H9 (cell line): Measurements from ENCODE around the gene CHRND. TPM values are rescaled to one million over a fixed set of nuclear protein-coding genes. Genes with fewer than 3 reads are reported as not detected.

ENCODE experiments used
- DNase-seq: peaks from one replicate; pipeline ENCODE4 v3.0.0-alpha.2; 2017
- H2AFZ ChIP-seq: one replicate; pipeline ENCODE4 v1.6.1; 2013; ENCODE audit warnings: mild to moderate bottlenecking, low read length, control low read depth, moderate library complexity
- H2AK5ac ChIP-seq: 2 replicates; pipeline ENCODE4 v1.6.1; 2013; ENCODE audit warnings: low read length, control low read depth, mixed read lengths; ENCODE audit not compliant: insufficient read length
- H2BK120ac ChIP-seq: one replicate; pipeline ENCODE4 v1.6.1; 2013; ENCODE audit warnings: low read depth, mild to moderate bottlenecking, low read length, control low read depth, inconsistent platforms; ENCODE audit not compliant: poor library complexity, severe bottlenecking
- H2BK12ac ChIP-seq: 2 replicates; pipeline ENCODE4 v1.6.1; 2013; ENCODE audit warnings: low read length, control low read depth, mixed read lengths, low read depth; ENCODE audit not compliant: insufficient read length
- H2BK15ac ChIP-seq: 2 replicates; pipeline ENCODE4 v1.6.1; 2013; ENCODE audit warnings: low read depth, low read length, control low read depth
- H2BK20ac ChIP-seq: one replicate; pipeline ENCODE4 v1.6.1; 2013; ENCODE audit warnings: low read depth, mild to moderate bottlenecking, low read length, control low read depth, inconsistent platforms; ENCODE audit not compliant: poor library complexity, severe bottlenecking
- H2BK5ac ChIP-seq: 2 replicates; pipeline ENCODE4 v1.6.1; 2013; ENCODE audit warnings: low read length, control low read depth, mixed read lengths; ENCODE audit not compliant: insufficient read length
- H3K14ac ChIP-seq: 2 replicates; pipeline ENCODE4 v1.6.1; 2013; ENCODE audit warnings: low read length, control low read depth; ENCODE audit not compliant: insufficient read depth
- H3K18ac ChIP-seq: 2 replicates; pipeline ENCODE4 v1.6.1; 2013; ENCODE audit warnings: low read depth, mild to moderate bottlenecking, mixed read lengths, low read length, control low read depth; ENCODE audit not compliant: insufficient read length
- H3K23ac ChIP-seq: 2 replicates; pipeline ENCODE4 v1.6.1; 2013; ENCODE audit warnings: low read length, control low read depth, mixed read lengths, low read depth; ENCODE audit not compliant: insufficient read length
- H3K23me2 ChIP-seq: 2 replicates; pipeline ENCODE4 v1.6.1; 2013; ENCODE audit warnings: low read depth, mild to moderate bottlenecking, mixed read lengths, low read length, control low read depth; ENCODE audit not compliant: insufficient read length, poor library complexity, severe bottlenecking
- H3K27ac ChIP-seq: 2 replicates; pipeline ENCODE4 v1.5.1; 2013; ENCODE audit warnings: low read length, control low read depth, mixed read lengths, low read depth; ENCODE audit not compliant: insufficient read length
- H3K27me3 ChIP-seq: 2 replicates; pipeline ENCODE4 v1.6.1; 2013; ENCODE audit warnings: low read length, control low read depth, inconsistent platforms; ENCODE audit not compliant: insufficient read depth
- H3K4ac ChIP-seq: 2 replicates; pipeline ENCODE4 v1.6.1; 2013; ENCODE audit warnings: low read depth, mild to moderate bottlenecking, control low read depth, inconsistent platforms, low read length, moderate library complexity
- H3K4me1 ChIP-seq: 2 replicates; pipeline ENCODE4 v1.6.1; 2013; ENCODE audit warnings: low read length, control low read depth, inconsistent platforms; ENCODE audit not compliant: insufficient read depth
- H3K4me2 ChIP-seq: 2 replicates; pipeline ENCODE4 v1.6.1; 2013; ENCODE audit warnings: low read length, control low read depth, mixed read lengths; ENCODE audit not compliant: insufficient read length, insufficient read depth
- H3K56ac ChIP-seq: 2 replicates; pipeline ENCODE4 v1.6.1; 2013; ENCODE audit warnings: low read depth, mild to moderate bottlenecking, mixed read lengths, low read length, control low read depth; ENCODE audit not compliant: insufficient read length
- H3K79me1 ChIP-seq: 2 replicates; pipeline ENCODE4 v1.6.1; 2013; ENCODE audit warnings: low read depth, mild to moderate bottlenecking, moderate library complexity, low read length, control low read depth, inconsistent platforms; ENCODE audit not compliant: insufficient read depth, poor library complexity, severe bottlenecking
- H3K79me2 ChIP-seq: 2 replicates; pipeline ENCODE4 v1.6.1; 2013; ENCODE audit warnings: low read length, control low read depth, inconsistent platforms; ENCODE audit not compliant: insufficient read depth
- H3K9ac ChIP-seq: 2 replicates; pipeline ENCODE4 v1.6.1; 2013; ENCODE audit warnings: low read length, control low read depth, mixed read lengths; ENCODE audit not compliant: insufficient read length; ENCODE audit errors: extremely low read depth
- H3K9me3 ChIP-seq: one replicate; pipeline ENCODE4 v1.6.1; 2013; ENCODE audit warnings: low read depth, low read length, inconsistent platforms; ENCODE audit not compliant: control insufficient read depth
- H3T11ph ChIP-seq: one replicate; pipeline ENCODE4 v1.6.1; 2013; ENCODE audit warnings: mild to moderate bottlenecking, low read length, control low read depth, inconsistent platforms
- H4K20me1 ChIP-seq: one replicate; pipeline ENCODE4 v1.6.1; 2013; ENCODE audit not compliant: control insufficient read depth, insufficient read length, insufficient read depth
- H4K5ac ChIP-seq: 2 replicates; pipeline ENCODE4 v1.6.1; 2013; ENCODE audit warnings: low read depth, mild to moderate bottlenecking, mixed read lengths, low read length, control low read depth; ENCODE audit not compliant: insufficient read length
- H4K8ac ChIP-seq: replicated peaks from 2 replicates; pipeline ENCODE4 v1.6.1; 2013; ENCODE audit warnings: low read length, control low read depth, mixed read lengths, low read depth; ENCODE audit not compliant: insufficient read length
- H4K91ac ChIP-seq: 2 replicates; pipeline ENCODE4 v1.6.1; 2013; ENCODE audit warnings: low read depth, mild to moderate bottlenecking, moderate library complexity, mixed read lengths, low read length, control low read depth; ENCODE audit not compliant: insufficient read length
- H3K27ac Mint-ChIP-seq, 3 experiments: 2 replicates in 2 of 3; 3 replicates in 1 of 3; pipeline ENCODE4 v1.8.0; 2020 to 2021; ENCODE audit warnings: mixed read lengths in 3 of 3, mild to moderate bottlenecking in 1 of 3, moderate library complexity in 1 of 3
- H3K27me3 Mint-ChIP-seq: 2 replicates; pipeline ENCODE4 v1.8.0; 2021; ENCODE audit warnings: low read depth, mild to moderate bottlenecking, moderate library complexity, mixed read lengths
- H3K36me3 Mint-ChIP-seq, 3 experiments: 2 replicates in 2 of 3; 3 replicates in 1 of 3; pipeline ENCODE4 v1.8.0; 2020 to 2021; ENCODE audit warnings: low read depth in 3 of 3, mixed read lengths in 3 of 3; ENCODE audit not compliant: insufficient read depth in 1 of 3
- H3K4me1 Mint-ChIP-seq, 2 experiments: 2 replicates each; pipeline ENCODE4 v1.8.0; 2020; ENCODE audit warnings: mixed read lengths in 2 of 2
- H3K4me3 Mint-ChIP-seq, 2 experiments: 2 replicates in 1 of 2; 3 replicates in 1 of 2; pipeline ENCODE4 v1.8.0; 2020 to 2021; ENCODE audit warnings: mild to moderate bottlenecking in 2 of 2, mixed read lengths in 2 of 2, moderate library complexity in 1 of 2
- H3K9me3 Mint-ChIP-seq, 2 experiments: 2 replicates in 1 of 2; 3 replicates in 1 of 2; pipeline ENCODE4 v1.8.0; 2020; ENCODE audit warnings: mild to moderate bottlenecking in 2 of 2, mixed read lengths in 2 of 2, moderate library complexity in 1 of 2
- CTCF ChIP-seq: fragments of 200-600 bp; sonication (generic); conservative IDR thresholded peaks from 3 replicates; pipeline ENCODE4 v1.8.0; 2021; ENCODE audit warnings: antibody characterized with exemption, mild to moderate bottlenecking
- WGBS: extraction: QIAGEN DNeasy Blood & Tissue Kit; methylation state at CpG from one replicate; pipeline ENCODE4 v1.1.7; 2013; ENCODE audit warnings: missing lambda C conversion rate, low lambda C conversion rate, mixed read lengths; ENCODE audit not compliant: insufficient read length; ENCODE audit errors: extremely low coverage; 5-methylcytosine and 5-hydroxymethylcytosine counted together
- total RNA-seq: library from RNA; stranded (reverse); gene quantifications from 2 replicates; pipeline ENCODE4 v1.2.1, GENCODE V29; 2021

Gene CHRND
- total RNA-seq, 1 experiment from 2014 or later: not detected

- Histone ChIP-seq H3T11ph (no peak overlapping the region), H4K5ac (no peak overlapping the region), H3K56ac (no peak overlapping the region), H3K14ac (no peak overlapping the region), H3K23me2 (no peaks in the 10 kb centered on the region), H3K4me2 (no peak overlapping the region), H4K8ac (no peak overlapping the region), H2BK15ac (no peak overlapping the region), H2AFZ (no peak overlapping the region), H3K79me1 (no peaks in the 10 kb centered on the region), H3K9me3 (no peaks in the 10 kb centered on the region), H2BK12ac (no peak overlapping the region), H3K79me2 (no peaks in the 10 kb centered on the region), H3K9ac (no peak overlapping the region), H2BK20ac (no peak overlapping the region), H4K20me1 (no peaks in the 10 kb centered on the region), H3K23ac (no peak overlapping the region), H3K27ac (no peak overlapping the region), H3K4me1 (no peaks in the 10 kb centered on the region), H4K91ac (no peak overlapping the region), H2BK5ac (no peak overlapping the region), H2BK120ac (no peak overlapping the region), H3K27me3 (no peaks in the 10 kb centered on the region), H3K4ac (no peak overlapping the region), H2AK5ac (no peak overlapping the region), H3K18ac (no peak overlapping the region)
- TF ChIP-seq CTCF: no peak
- Mint-ChIP-seq H3K27ac (no peak overlapping the region), H3K4me3 (no peak overlapping the region), H3K36me3 (no peaks in the 10 kb centered on the region), H3K27me3 (peaks cover 49% of the 10 kb centered on the region), H3K4me1 (peaks cover 4 to 5% of the 10 kb centered on the region in 2 experiments; a peak in 2 of 4 replicates), H3K9me3 (no peaks in the 10 kb centered on the region; a peak in 1 of 5 replicates)
- DNase-seq: no peak
- WGBS: no CpG with 5 or more reads among the region's 7 CpGs
Observed at GRCh38 chr2:232476791-232477190, 49.2 kb upstream of the CHRND start.
